ENCODE measurements around the gene CPNE1. TPM values are rescaled to one million over a fixed set of nuclear protein-coding genes. Genes with fewer than 3 reads are reported as not detected.

Gene CPNE1
- polyA plus RNA-seq, 3 donors = 153 to 210 (median 167) TPM

GRCh38 chr20:35582741-35583404 is 81.8 kb downstream of the CPNE1 start:
- H3K9me3 Mint-ChIP-seq = peaks cover 0 to 12% (median 5%) of the 10 kb centered on the region in 7 donors

GRCh38 chr20:35582131-35582530 is 82.6 kb downstream of the CPNE1 start:
- intact Hi-C loops (cut with micrococcal nuclease) = no loop called here
- WGBS (ENCODE audit: insufficient coverage) = 94% methylated on average over 6 of the region's 7 CpGs
- Histone ChIP-seq H3K9me3 (replicated peaks in 1 of 2; ENCODE audit: control insufficient read depth in 1 of 2, insufficient read depth in 1 of 2, low read length in 2 of 2) (peaks cover 0 to 6% of the 10 kb centered on the region in 2 donors), H3K36me3 (replicated peaks in 1 of 2; ENCODE audit: control insufficient read depth in 1 of 2, insufficient read depth in 2 of 2, low read length in 2 of 2) (no peaks in the 10 kb centered on the region), H3K4me3 (replicated peaks in 1 of 3; ENCODE audit: low read depth in 2 of 3, low read length in 3 of 3) (no peak overlapping the region), H2AFZ (ENCODE audit: insufficient read depth, low read depth, low read length, poor library complexity, severe bottlenecking) (no peak overlapping the region), H3K4me2 (replicated peaks; ENCODE audit: extremely low read depth, low read length, poor library complexity, severe bottlenecking) (no peak overlapping the region), H3K4me1 (ENCODE audit: control insufficient read depth in 1 of 2, insufficient read depth in 2 of 2, low read length in 2 of 2) (no peaks in the 10 kb centered on the region), H3K79me2 (ENCODE audit: insufficient read depth, low read length) (no peaks in the 10 kb centered on the region), H4K20me1 (ENCODE audit: insufficient read depth, low read length) (no peaks in the 10 kb centered on the region), H3K27me3 (ENCODE audit: control insufficient read depth in 2 of 2, insufficient read depth in 2 of 2, low read length in 2 of 2) (no peaks in the 10 kb centered on the region), H3K9ac (ENCODE audit: insufficient read depth, low read length, poor library complexity, severe bottlenecking) (no peak overlapping the region), H3K27ac (ENCODE audit: low read depth in 1 of 2, low read length in 2 of 2) (no peak overlapping the region)
- Mint-ChIP-seq H3K27me3 (ENCODE audit: low read depth in 3 of 3) (peaks cover 2 to 4% (median 2%) of the 10 kb centered on the region in 3 donors), H3K9me3 (peaks cover 0 to 12% (median 5%) of the 10 kb centered on the region in 7 donors), H3K4me1 (peaks cover 9% of the 10 kb centered on the region), H3K36me3 (no peaks in the 10 kb centered on the region), H3K27ac (no peak overlapping the region), H3K4me3 (no peak overlapping the region)
- no peak for TF ChIP-seq CTCF (IDR thresholded peaks at IDR 0.05)
- no peak for DNase-seq

More at GRCh38 chr20:35582741-35583404, 81.8 kb downstream of the CPNE1 start:
- no peak for DNase-seq
- Histone ChIP-seq H4K20me1 (ENCODE audit: insufficient read depth, low read length) (no peaks in the 10 kb centered on the region), H3K79me2 (ENCODE audit: insufficient read depth, low read length) (no peaks in the 10 kb centered on the region), H2AFZ (ENCODE audit: insufficient read depth, low read depth, low read length, poor library complexity, severe bottlenecking) (no peak overlapping the region), H3K27me3 (ENCODE audit: control insufficient read depth in 2 of 2, insufficient read depth in 2 of 2, low read length in 2 of 2) (no peaks in the 10 kb centered on the region), H3K9me3 (replicated peaks in 1 of 2; ENCODE audit: control insufficient read depth in 1 of 2, insufficient read depth in 1 of 2, low read length in 2 of 2) (peaks cover 0 to 6% of the 10 kb centered on the region in 2 donors), H3K27ac (ENCODE audit: low read depth in 1 of 2, low read length in 2 of 2) (no peak overlapping the region), H3K4me2 (replicated peaks; ENCODE audit: extremely low read depth, low read length, poor library complexity, severe bottlenecking) (no peak overlapping the region), H3K9ac (ENCODE audit: insufficient read depth, low read length, poor library complexity, severe bottlenecking) (no peak overlapping the region), H3K4me3 (replicated peaks in 1 of 3; ENCODE audit: low read depth in 2 of 3, low read length in 3 of 3) (no peak overlapping the region), H3K36me3 (replicated peaks in 1 of 2; ENCODE audit: control insufficient read depth in 1 of 2, insufficient read depth in 2 of 2, low read length in 2 of 2) (no peaks in the 10 kb centered on the region), H3K4me1 (ENCODE audit: control insufficient read depth in 1 of 2, insufficient read depth in 2 of 2, low read length in 2 of 2) (no peaks in the 10 kb centered on the region)
- 95% methylated on average over 7 of the region's 12 CpGs for WGBS (ENCODE audit: insufficient coverage)
- Mint-ChIP-seq H3K4me1 (peaks cover 15% of the 10 kb centered on the region), H3K27ac (no peak overlapping the region), H3K27me3 (ENCODE audit: low read depth in 3 of 3) (peaks cover 2 to 4% (median 2%) of the 10 kb centered on the region in 3 donors), H3K4me3 (no peak overlapping the region), H3K36me3 (no peaks in the 10 kb centered on the region)
- intact Hi-C loops (cut with micrococcal nuclease) = no loop called here
- TF ChIP-seq CTCF (IDR thresholded peaks at IDR 0.05) = no peak
